Measurements from ENCODE around the gene PAOX. TPM values are rescaled to one million over a fixed set of nuclear protein-coding genes. Genes with fewer than 3 reads are reported as not detected.

Gene PAOX
- total RNA-seq, 2 donors from 2014 or later = 9.7 to 11.1 TPM

DNA sequence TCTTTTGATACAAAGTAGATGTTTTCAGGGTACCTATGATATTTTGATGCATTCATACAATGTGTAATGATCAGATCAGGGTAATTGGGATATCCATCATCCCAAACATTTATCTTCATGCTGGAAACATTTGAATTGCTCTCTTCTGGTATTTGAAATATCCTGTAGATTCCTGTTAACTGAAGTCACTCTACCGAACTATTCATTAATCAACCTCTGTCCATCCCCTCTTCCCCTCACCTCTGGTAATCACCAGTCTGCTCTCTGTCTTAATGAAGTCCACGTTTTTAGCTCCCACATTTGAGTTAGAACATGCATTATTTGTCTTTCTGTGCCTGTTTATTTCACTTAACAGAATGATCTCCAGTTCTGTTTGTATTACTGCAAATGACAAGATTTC, 26.2 kb downstream of the PAOX start:
- WGBS, 2 experiments (ENCODE audit: insufficient coverage in 1 of 2, insufficient read length in 1 of 2) = 91 to 93% methylated on average over 2 of the region's 2 CpGs
- no peaks in the 10 kb centered on the region for H3K4me1 Mint-ChIP-seq
- no peak overlapping the region for H3K4me3 Mint-ChIP-seq
- TF ChIP-seq, protein P1, sequence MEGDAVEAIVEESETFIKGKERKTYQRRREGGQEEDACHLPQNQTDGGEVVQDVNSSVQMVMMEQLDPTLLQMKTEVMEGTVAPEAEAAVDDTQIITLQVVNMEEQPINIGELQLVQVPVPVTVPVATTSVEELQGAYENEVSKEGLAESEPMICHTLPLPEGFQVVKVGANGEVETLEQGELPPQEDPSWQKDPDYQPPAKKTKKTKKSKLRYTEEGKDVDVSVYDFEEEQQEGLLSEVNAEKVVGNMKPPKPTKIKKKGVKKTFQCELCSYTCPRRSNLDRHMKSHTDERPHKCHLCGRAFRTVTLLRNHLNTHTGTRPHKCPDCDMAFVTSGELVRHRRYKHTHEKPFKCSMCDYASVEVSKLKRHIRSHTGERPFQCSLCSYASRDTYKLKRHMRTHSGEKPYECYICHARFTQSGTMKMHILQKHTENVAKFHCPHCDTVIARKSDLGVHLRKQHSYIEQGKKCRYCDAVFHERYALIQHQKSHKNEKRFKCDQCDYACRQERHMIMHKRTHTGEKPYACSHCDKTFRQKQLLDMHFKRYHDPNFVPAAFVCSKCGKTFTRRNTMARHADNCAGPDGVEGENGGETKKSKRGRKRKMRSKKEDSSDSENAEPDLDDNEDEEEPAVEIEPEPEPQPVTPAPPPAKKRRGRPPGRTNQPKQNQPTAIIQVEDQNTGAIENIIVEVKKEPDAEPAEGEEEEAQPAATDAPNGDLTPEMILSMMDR (conservative IDR thresholded peaks at IDR 0.05) = no peak
- peaks cover 24% of the 10 kb centered on the region for H3K9me3 Mint-ChIP-seq
- Histone ChIP-seq H3K27ac (ENCODE audit: low read depth, low read length) (no peak overlapping the region), H3K4me1 (ENCODE audit: control insufficient read depth, insufficient read depth, low read length) (no peaks in the 10 kb centered on the region), H3K4me3 (ENCODE audit: low read length) (no peak overlapping the region), H3K36me3 (ENCODE audit: control insufficient read depth, insufficient read depth, low read length) (peaks cover 83% of the 10 kb centered on the region), H3K9ac (ENCODE audit: extremely low read depth, low read length, poor library complexity, severe bottlenecking) (no peak overlapping the region), H3K9me3 (ENCODE audit: control insufficient read depth, low read length) (peaks cover 26% of the 10 kb centered on the region), H3K27me3 (ENCODE audit: control insufficient read depth, insufficient read depth, low read length, poor library complexity, severe bottlenecking) (no peaks in the 10 kb centered on the region)
- no peak overlapping the region for H3K27ac Mint-ChIP-seq
- H3K27me3 Mint-ChIP-seq (ENCODE audit: insufficient read depth) = no peaks in the 10 kb centered on the region
- peaks cover 84% of the 10 kb centered on the region for H3K36me3 Mint-ChIP-seq (ENCODE audit: low read depth)
- no peak for DNase-seq

DNA sequence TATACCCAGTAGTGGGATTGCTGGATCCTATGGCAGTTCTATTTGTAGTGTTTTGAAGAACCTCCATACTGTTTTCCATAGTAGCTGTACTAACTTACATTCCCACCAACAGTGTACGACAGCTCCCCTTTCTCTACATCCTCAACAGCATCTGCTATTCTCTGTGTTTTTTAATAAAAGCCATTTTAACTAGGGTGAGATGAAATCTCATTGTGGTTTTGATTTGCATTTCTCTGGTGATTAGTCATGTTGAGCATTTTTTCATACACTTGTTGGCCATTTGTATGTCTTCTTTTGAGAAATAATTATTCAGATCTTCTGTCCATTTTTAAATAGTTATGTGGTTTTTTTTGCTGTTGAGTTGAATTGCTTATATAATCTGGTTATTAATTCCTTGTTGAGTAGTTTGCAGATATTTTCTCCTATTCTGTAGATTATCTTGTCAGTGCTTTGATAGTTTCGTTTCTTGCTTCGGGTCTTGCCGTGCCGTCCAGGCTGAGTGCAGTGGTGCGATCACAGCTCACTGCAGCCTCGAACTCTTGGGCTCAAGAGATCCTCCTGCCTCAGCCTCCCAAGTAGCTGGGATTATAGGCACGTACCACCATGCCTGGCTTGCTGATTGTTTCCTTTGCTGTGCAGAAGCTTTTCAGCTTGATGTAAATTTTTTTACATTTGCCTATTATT, 26.9 kb downstream of the PAOX start:
- DNase-seq = no peak
- H3K4me1 Mint-ChIP-seq = no peaks in the 10 kb centered on the region
- WGBS, 2 experiments (ENCODE audit: insufficient coverage in 1 of 2, insufficient read length in 1 of 2) = 88 to 97% methylated on average over 6 to 8 of the region's 8 CpGs
- no peak overlapping the region for H3K27ac Mint-ChIP-seq
- Histone ChIP-seq H3K4me1 (ENCODE audit: control insufficient read depth, insufficient read depth, low read length) (no peaks in the 10 kb centered on the region), H3K9me3 (ENCODE audit: control insufficient read depth, low read length) (peaks cover 33% of the 10 kb centered on the region), H3K36me3 (ENCODE audit: control insufficient read depth, insufficient read depth, low read length) (peaks cover 83% of the 10 kb centered on the region), H3K9ac (ENCODE audit: extremely low read depth, low read length, poor library complexity, severe bottlenecking) (no peak overlapping the region), H3K27me3 (ENCODE audit: control insufficient read depth, insufficient read depth, low read length, poor library complexity, severe bottlenecking) (no peaks in the 10 kb centered on the region), H3K4me3 (ENCODE audit: low read length) (no peak overlapping the region), H3K27ac (ENCODE audit: low read depth, low read length) (no peak overlapping the region)
- H3K4me3 Mint-ChIP-seq = no peak overlapping the region
- H3K27me3 Mint-ChIP-seq (ENCODE audit: insufficient read depth) = no peaks in the 10 kb centered on the region
- TF ChIP-seq, protein P1 (conservative IDR thresholded peaks at IDR 0.05) = no peak
- peaks cover 86% of the 10 kb centered on the region for H3K36me3 Mint-ChIP-seq (ENCODE audit: low read depth)
- H3K9me3 Mint-ChIP-seq = peaks cover 31% of the 10 kb centered on the region

DNA sequence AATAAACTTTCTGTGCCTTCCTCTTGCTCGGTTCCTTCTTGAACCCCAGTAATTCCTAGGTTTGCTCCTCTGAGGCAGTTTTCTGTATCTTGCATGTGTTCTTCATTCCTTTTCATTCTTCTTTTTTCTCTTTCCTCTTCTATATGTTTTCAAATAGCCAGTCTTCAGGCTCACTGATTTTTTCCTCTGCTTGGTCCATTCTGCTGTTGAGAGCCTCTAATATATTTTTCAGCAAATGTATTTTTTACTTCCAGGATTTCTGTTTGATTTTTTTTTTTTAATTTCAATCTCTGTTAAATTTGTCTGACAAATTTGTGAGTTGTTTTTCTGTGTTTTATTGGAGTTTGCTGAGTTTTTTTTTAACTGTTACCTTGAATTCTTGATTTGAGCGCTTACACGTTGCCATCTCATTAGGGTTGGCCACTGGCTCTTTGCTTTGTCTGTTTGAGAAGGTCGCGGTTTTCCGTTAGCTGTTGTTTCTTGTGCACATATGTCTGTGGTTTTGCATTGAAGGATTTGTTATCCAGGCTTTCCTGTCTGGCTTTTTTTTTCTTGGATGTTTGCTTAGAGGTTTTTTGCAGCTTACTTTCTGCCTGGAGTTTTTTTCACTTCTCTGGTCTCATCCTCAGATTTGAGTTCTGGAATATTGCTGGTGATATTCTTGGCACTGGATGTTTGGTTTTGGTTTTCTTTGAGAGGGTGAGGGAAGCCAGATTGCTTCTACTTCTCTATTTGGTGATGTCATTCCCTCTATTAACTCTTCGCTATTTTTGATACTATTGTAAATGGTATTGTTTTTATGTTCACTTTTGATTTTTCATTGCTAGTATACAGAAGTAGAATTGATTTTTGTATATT, 32.7 kb downstream of the PAOX start:
- TF ChIP-seq, protein P1 (conservative IDR thresholded peaks at IDR 0.05) = no peak
- H3K36me3 Mint-ChIP-seq (ENCODE audit: low read depth) = peaks cover 88% of the 10 kb centered on the region
- Histone ChIP-seq H3K9ac (ENCODE audit: extremely low read depth, low read length, poor library complexity, severe bottlenecking) (no peak overlapping the region), H3K9me3 (ENCODE audit: control insufficient read depth, low read length) (peaks cover 70% of the 10 kb centered on the region), H3K4me3 (ENCODE audit: low read length) (peak overlapping the region; percentile 51), H3K4me1 (ENCODE audit: control insufficient read depth, insufficient read depth, low read length) (no peaks in the 10 kb centered on the region), H3K27me3 (ENCODE audit: control insufficient read depth, insufficient read depth, low read length, poor library complexity, severe bottlenecking) (no peaks in the 10 kb centered on the region), H3K36me3 (ENCODE audit: control insufficient read depth, insufficient read depth, low read length) (peaks cover 76% of the 10 kb centered on the region), H3K27ac (ENCODE audit: low read depth, low read length) (no peak overlapping the region)
- DNase-seq = no peak
- no peak overlapping the region for H3K4me3 Mint-ChIP-seq
- peaks cover 76% of the 10 kb centered on the region for H3K9me3 Mint-ChIP-seq
- no peaks in the 10 kb centered on the region for H3K27me3 Mint-ChIP-seq (ENCODE audit: insufficient read depth)
- no peak overlapping the region for H3K27ac Mint-ChIP-seq
- H3K4me1 Mint-ChIP-seq = no peaks in the 10 kb centered on the region
- WGBS, 2 experiments (ENCODE audit: insufficient coverage in 1 of 2, insufficient read length in 1 of 2) = 94 to 95% methylated on average over 4 to 6 of the region's 7 CpGs

Measured in endodermal cell (in vitro differentiated cells).